ENCODE data around the gene MINPP1. TPM values are rescaled to one million over a fixed set of nuclear protein-coding genes. Genes with fewer than 3 reads are reported as not detected.
"Not testable (repeated sequence)": the region's sequence is repeated elsewhere in the genome, so short reads cannot be mapped to it uniquely, and the experiment has no call there.

Gene MINPP1
- total RNA-seq, 3 donors from 2014 or later = 10.4 to 12.1 (median 11.6) TPM

- Mint-ChIP-seq H3K36me3 (ENCODE audit: insufficient read depth) (no peaks in the 10 kb centered on the region), H3K4me1 (ENCODE audit: low read depth) (no peaks in the 10 kb centered on the region), H3K9me3 (peaks cover 27% of the 10 kb centered on the region), H3K4me3 (no peak overlapping the region), H3K27me3 (ENCODE audit: low read depth) (peaks cover 19% of the 10 kb centered on the region)
- ATAC-seq = no peak
- DNase-seq = no peak
Measured at GRCh38 chr10:87562750-87563149, 58.1 kb downstream of the MINPP1 start.

- no peak for ATAC-seq
- no peaks in the 10 kb centered on the region for H3K36me3 Mint-ChIP-seq (ENCODE audit: insufficient read depth)
- no peak overlapping the region for H3K4me3 Mint-ChIP-seq
- DNase-seq = no peak
- H3K27me3 Mint-ChIP-seq (ENCODE audit: low read depth) = peaks cover 28% of the 10 kb centered on the region
- H3K4me1 Mint-ChIP-seq (ENCODE audit: low read depth) = no peaks in the 10 kb centered on the region
- H3K9me3 Mint-ChIP-seq = peaks cover 27% of the 10 kb centered on the region
Measured at GRCh38 chr10:87565010-87565409, 60.3 kb downstream of the MINPP1 start.

- no peaks in the 10 kb centered on the region for H3K4me1 Mint-ChIP-seq (ENCODE audit: low read depth)
- ATAC-seq = no peak
- peaks cover 30% of the 10 kb centered on the region for H3K27me3 Mint-ChIP-seq (ENCODE audit: low read depth)
- peaks cover 10% of the 10 kb centered on the region for H3K9me3 Mint-ChIP-seq
- H3K4me3 Mint-ChIP-seq = no peak overlapping the region
- DNase-seq = no peak
- H3K36me3 Mint-ChIP-seq (ENCODE audit: insufficient read depth) = no peaks in the 10 kb centered on the region
Measured at GRCh38 chr10:87575851-87576250, 71.2 kb downstream of the MINPP1 start.

GRCh38 chr10:87578160-87578841, 73.6 kb downstream of the MINPP1 start:
- Mint-ChIP-seq H3K36me3 (ENCODE audit: insufficient read depth) (no peaks in the 10 kb centered on the region), H3K9me3 (no peaks in the 10 kb centered on the region), H3K4me1 (ENCODE audit: low read depth) (no peaks in the 10 kb centered on the region), H3K4me3 (no peak overlapping the region), H3K27me3 (ENCODE audit: low read depth) (peaks cover 32% of the 10 kb centered on the region)
- ATAC-seq (no peak), DNase-seq (no peak)

GRCh38 chr10:87578842-87579401, 74.2 kb downstream of the MINPP1 start:
- peaks cover 32% of the 10 kb centered on the region for H3K27me3 Mint-ChIP-seq (ENCODE audit: low read depth)
- H3K9me3 Mint-ChIP-seq = no peaks in the 10 kb centered on the region
- H3K4me3 Mint-ChIP-seq = no peak overlapping the region

GRCh38 chr10:87579563-87579962, 74.9 kb downstream of the MINPP1 start:
- Mint-ChIP-seq H3K9me3 (no peaks in the 10 kb centered on the region), H3K36me3 (ENCODE audit: insufficient read depth) (no peaks in the 10 kb centered on the region), H3K4me1 (ENCODE audit: low read depth) (no peaks in the 10 kb centered on the region), H3K4me3 (no peak overlapping the region), H3K27me3 (ENCODE audit: low read depth) (peaks cover 35% of the 10 kb centered on the region)
- DNase-seq (no peak), ATAC-seq (no peak)

More at GRCh38 chr10:87578842-87579401, 74.2 kb downstream of the MINPP1 start:
- DNase-seq (no peak), ATAC-seq (no peak)
- no peaks in the 10 kb centered on the region for H3K36me3 Mint-ChIP-seq (ENCODE audit: insufficient read depth)
- no peaks in the 10 kb centered on the region for H3K4me1 Mint-ChIP-seq (ENCODE audit: low read depth)

- no peaks in the 10 kb centered on the region for H3K36me3 Mint-ChIP-seq (ENCODE audit: insufficient read depth)
- DNase-seq = no peak
- no peaks in the 10 kb centered on the region for H3K4me1 Mint-ChIP-seq (ENCODE audit: low read depth)
- peaks cover 35% of the 10 kb centered on the region for H3K27me3 Mint-ChIP-seq (ENCODE audit: low read depth)
- ATAC-seq = no peak
- no peaks in the 10 kb centered on the region for H3K9me3 Mint-ChIP-seq
- H3K4me3 Mint-ChIP-seq = no peak overlapping the region
Measured at GRCh38 chr10:87580016-87580415, 75.3 kb downstream of the MINPP1 start.

- H3K27me3 Mint-ChIP-seq (ENCODE audit: low read depth) = peaks cover 8% of the 10 kb centered on the region
- H3K4me3 Mint-ChIP-seq = no peak overlapping the region
- H3K9me3 Mint-ChIP-seq = no peaks in the 10 kb centered on the region
- no peak for DNase-seq
- H3K36me3 Mint-ChIP-seq (ENCODE audit: insufficient read depth) = no peaks in the 10 kb centered on the region
- ATAC-seq = no peak
- no peaks in the 10 kb centered on the region for H3K4me1 Mint-ChIP-seq (ENCODE audit: low read depth)
Measured at GRCh38 chr10:87585565-87586514, 81.1 kb downstream of the MINPP1 start.

- no peak for DNase-seq
- no peaks in the 10 kb centered on the region for H3K9me3 Mint-ChIP-seq
- no peak overlapping the region for H3K4me3 Mint-ChIP-seq
- H3K27me3 Mint-ChIP-seq (ENCODE audit: low read depth) = no peaks in the 10 kb centered on the region
- no peaks in the 10 kb centered on the region for H3K4me1 Mint-ChIP-seq (ENCODE audit: low read depth)
- H3K36me3 Mint-ChIP-seq (ENCODE audit: insufficient read depth) = no peaks in the 10 kb centered on the region
- ATAC-seq = no peak
Measured at GRCh38 chr10:87589645-87590051, 85.0 kb downstream of the MINPP1 start.

- no peaks in the 10 kb centered on the region for H3K9me3 Mint-ChIP-seq
- DNase-seq (no peak), ATAC-seq (no peak)
- no peak overlapping the region for H3K4me3 Mint-ChIP-seq
- no peaks in the 10 kb centered on the region for H3K4me1 Mint-ChIP-seq (ENCODE audit: low read depth)
- no peaks in the 10 kb centered on the region for H3K27me3 Mint-ChIP-seq (ENCODE audit: low read depth)
- H3K36me3 Mint-ChIP-seq (ENCODE audit: insufficient read depth) = no peaks in the 10 kb centered on the region
Measured at GRCh38 chr10:87590705-87591588, 86.3 kb downstream of the MINPP1 start.

- Mint-ChIP-seq H3K27me3 (ENCODE audit: low read depth) (no peaks in the 10 kb centered on the region), H3K4me1 (ENCODE audit: low read depth) (no peaks in the 10 kb centered on the region), H3K36me3 (ENCODE audit: insufficient read depth) (no peaks in the 10 kb centered on the region), H3K4me3 (no peak overlapping the region), H3K9me3 (no peaks in the 10 kb centered on the region)
- DNase-seq = no peak
- ATAC-seq = no peak
Measured at GRCh38 chr10:87591589-87591886, 86.8 kb downstream of the MINPP1 start.

GRCh38 chr10:87592920-87593319, 88.2 kb downstream of the MINPP1 start:
- H3K27me3 Mint-ChIP-seq (ENCODE audit: low read depth); H3K36me3 Mint-ChIP-seq (ENCODE audit: insufficient read depth); DNase-seq; H3K4me3 Mint-ChIP-seq; H3K9me3 Mint-ChIP-seq; ATAC-seq; H3K4me1 Mint-ChIP-seq (ENCODE audit: low read depth): not testable (repeated sequence)

GRCh38 chr10:87593702-87594101, 89.0 kb downstream of the MINPP1 start:
- Mint-ChIP-seq H3K9me3 (no peaks in the 10 kb centered on the region), H3K36me3 (ENCODE audit: insufficient read depth) (no peaks in the 10 kb centered on the region), H3K4me1 (ENCODE audit: low read depth) (no peaks in the 10 kb centered on the region), H3K27me3 (ENCODE audit: low read depth) (no peaks in the 10 kb centered on the region), H3K4me3 (no peak overlapping the region)
- DNase-seq (no peak), ATAC-seq (no peak)

- Mint-ChIP-seq H3K4me3 (no peak overlapping the region), H3K4me1 (ENCODE audit: low read depth) (no peaks in the 10 kb centered on the region), H3K36me3 (ENCODE audit: insufficient read depth) (no peaks in the 10 kb centered on the region), H3K9me3 (no peaks in the 10 kb centered on the region), H3K27me3 (ENCODE audit: low read depth) (no peaks in the 10 kb centered on the region)
- DNase-seq = no peak
- no peak for ATAC-seq
Measured at GRCh38 chr10:87594181-87594580, 89.5 kb downstream of the MINPP1 start.

Measured in activated T-cell treated with anti-CD3 and anti-CD28 coated beads, Interleukin-2, amount 50 U/mL, for 4 hours (primary cell).